GM18508 (cell line): ENCODE results near the gene APPBP2.
"Not testable (repeated sequence)": the region's sequence is repeated elsewhere in the genome, so short reads cannot be mapped to it uniquely, and the experiment has no call there.

Experiments used
- ATAC-seq: cut with Tn5 transposase; IDR thresholded peaks from one replicate; pipeline ENCODE4 v1.9.1; 2021; ENCODE audit warnings: moderate number of reproducible peaks; ENCODE audit not compliant: insufficient read depth, unreplicated experiment

The APPBP2 gene

DNA sequence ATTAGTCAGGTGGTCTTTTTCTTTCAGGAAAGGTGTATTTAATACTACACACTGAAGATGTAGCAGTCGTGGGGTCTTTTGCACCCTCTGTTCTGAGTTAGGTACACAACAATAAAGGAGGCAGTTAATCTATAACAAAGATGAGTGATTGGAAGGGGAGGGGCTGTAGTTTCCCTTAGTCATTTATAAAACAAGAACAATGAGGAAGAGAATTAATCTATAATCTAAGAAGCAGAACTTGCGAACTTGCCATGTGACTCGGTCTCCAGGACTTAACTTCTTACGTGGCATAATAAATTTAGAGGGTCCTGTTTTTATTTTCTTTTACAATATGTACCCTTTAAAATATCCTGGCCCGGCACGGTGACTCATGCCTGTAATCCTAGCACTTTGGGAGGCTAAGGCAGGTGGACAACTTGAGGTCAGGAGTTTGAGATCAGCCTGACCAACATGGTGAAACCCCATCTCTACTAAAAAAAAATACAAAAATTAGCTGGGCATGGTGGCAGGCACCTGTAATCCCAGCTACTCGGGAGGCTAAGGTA is 8.6 kb upstream of the APPBP2 start:
- ATAC-seq, result no peak

DNA sequence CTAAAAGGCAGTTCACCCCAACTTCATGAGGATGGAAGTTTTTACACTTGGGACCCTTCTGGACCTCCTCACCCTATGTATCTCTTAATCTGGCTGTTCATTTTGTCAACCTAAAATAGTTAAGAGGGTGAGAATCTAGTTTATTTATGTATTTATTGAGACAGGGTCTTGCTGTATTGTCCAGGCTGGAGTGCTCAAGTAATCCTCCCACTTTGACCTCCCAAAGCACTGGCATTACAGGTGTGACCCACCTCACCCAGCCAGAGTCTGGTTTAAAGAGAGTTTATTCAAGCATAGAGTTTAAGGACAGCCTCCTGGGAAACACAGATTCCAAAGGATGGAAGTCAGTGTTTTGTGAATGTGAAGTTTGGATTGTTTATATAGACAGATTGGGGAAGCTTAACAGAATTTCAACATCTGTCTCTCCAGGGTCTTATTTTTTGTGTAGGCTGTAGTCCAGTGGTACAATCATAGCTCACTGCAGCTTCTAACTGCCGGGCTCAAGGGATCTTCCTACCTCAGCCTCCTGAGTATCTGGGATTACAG is 8.0 kb upstream of the APPBP2 start:
- ATAC-seq, result no peak

DNA sequence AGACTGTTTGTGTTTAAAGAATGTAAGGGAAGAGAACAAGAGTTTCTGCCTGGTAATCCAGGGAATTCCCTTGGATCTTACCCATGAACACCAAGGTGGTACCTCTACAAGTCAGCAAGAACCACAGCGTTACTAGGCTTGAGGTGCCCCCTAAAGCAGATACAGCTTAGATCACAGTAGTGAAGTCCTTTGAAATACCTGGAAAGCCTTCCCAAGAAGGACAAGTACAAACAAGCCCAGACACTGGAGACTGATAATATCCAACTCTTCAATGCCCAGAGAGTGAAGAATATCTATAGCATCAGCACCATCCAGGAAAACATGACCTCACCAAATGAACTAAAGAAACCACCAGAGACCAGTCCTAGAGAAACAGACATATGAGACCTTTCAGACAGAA is 3.8 kb upstream of the APPBP2 start:
- no peak for ATAC-seq

DNA sequence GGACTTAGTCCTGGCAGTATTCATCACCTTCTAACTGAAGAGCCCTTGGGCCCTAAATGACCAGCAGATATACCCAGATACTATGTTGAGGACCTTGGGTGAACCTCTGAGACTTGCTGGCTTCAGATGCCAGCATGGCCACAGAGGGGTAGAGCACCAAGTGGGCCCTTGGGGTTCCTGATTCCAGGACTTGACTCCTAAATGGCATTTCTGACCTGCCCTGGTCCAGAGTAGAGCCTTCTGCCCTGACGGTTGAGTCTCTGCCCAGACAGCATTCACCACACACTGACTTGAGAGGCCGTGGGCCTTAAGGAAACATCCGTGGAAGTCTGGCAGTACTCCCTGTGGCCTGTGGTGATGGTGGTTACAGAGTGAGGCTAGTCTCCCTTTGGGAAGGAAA is 2.8 kb upstream of the APPBP2 start:
- ATAC-seq, result no peak

DNA sequence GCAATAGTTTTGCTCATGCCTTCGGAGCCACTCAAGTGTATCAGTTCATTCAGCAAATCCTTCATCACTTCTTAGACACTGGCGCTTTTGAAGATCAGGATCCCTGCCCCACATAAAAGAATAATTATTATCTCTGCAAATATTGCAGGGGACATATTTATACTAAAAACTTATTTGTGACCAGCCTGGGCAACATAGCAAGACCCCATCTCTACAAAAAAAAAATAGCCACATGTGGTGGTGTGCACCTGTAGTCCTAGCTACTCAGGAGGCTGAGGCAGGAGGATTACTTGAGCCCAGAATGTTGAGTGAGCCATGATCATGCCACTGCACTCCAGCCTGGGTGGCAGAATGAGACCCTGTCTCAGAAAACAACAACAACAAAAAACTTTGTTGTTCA is 1.7 kb upstream of the APPBP2 start:
- ATAC-seq, result no peak

DNA sequence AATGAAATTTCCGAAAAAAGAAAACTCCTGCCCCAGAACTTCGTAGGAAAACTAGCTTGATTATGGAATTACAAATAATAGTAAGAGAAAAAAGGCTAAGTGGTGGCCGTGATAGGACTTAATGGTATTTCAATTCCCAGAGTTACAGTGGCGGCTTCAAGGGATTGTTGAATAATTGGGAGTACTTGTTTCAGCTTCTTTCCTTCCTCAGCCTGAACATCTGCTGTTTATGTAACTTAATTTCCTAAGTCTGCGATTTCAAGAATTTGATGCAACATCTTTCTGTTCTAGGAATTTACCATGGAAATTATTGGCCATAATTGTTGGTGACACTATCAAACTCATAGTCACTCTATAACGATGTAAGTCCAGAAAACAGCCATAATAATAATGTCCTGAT is 684 bp upstream of the APPBP2 start:
- ATAC-seq, result no peak

DNA sequence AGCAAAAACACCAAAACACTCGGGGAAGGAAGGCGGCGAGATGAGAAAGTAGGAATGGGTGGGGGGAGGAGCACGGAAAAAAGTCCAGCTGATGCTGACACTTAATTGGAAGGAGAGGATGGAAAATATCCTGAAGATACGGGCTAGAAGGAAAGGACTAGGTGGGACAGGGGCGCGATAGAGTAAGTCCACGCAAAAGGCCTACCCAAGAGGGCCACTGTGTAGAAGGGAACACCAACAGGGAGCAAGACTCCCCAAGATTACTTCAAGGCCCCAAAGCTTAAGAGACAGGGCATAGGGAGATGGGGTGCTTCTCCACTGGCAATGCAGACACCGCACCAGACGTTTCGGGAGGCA is 736 bp downstream of the APPBP2 start:
- ATAC-seq, result no peak

DNA sequence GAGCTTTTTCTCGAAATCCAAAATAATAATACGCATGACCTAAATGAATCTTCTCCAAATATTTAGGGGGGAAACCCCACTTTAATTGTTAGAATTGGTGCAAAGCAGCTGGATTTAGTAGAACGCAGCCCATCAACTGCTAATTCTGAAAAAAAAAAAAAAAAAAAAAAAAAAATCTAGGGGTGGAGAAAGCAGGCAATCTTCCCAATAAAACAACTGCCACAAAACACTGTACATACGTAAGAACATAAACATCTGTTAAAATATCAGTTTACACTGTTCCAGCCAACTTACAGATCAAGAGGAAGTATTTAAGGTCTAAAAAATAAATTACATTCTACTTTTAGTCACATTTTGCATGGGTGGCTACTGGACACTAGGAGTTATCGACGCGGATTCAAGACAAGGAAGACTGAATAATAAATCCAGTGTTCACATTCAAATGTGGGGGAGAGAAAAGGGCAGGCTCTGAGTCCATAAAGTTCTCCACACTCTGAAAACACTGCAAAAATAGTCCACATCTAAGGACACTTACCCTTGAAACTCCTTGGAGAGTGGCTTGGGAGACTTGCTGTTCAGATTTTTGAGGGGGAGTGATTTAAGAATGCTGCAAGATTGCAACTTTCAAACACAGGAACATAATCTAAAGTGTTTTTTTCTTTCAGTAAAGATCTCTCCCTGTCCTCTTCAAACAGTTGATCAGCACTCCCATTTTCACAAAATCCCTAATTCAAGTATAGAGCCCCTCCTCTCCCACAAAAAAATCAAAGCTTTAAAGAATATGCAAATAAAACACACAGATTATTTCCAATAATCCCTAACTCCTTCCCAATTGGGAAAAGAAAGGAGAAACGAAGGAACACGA is 1.3 kb downstream of the APPBP2 start:
- ATAC-seq, result no peak

DNA sequence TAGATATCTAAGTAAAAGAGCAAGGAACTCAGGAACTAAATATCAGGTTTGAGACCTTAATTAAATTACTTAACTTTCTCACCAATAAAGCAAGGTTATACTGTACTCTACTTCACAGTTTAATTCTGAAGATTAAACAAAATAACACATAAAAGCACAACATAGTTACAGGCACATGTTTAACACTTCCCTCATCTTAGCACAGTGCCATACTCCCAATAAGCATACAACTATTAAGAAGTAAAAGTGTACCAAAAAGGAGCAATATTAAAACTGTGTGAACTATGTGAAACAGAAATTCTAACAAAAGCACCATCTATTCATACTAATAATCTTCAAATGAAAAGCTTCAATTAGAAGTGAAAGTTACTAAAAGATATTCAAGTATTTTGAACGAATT is 2.2 kb downstream of the APPBP2 start:
- ATAC-seq, result no peak

DNA sequence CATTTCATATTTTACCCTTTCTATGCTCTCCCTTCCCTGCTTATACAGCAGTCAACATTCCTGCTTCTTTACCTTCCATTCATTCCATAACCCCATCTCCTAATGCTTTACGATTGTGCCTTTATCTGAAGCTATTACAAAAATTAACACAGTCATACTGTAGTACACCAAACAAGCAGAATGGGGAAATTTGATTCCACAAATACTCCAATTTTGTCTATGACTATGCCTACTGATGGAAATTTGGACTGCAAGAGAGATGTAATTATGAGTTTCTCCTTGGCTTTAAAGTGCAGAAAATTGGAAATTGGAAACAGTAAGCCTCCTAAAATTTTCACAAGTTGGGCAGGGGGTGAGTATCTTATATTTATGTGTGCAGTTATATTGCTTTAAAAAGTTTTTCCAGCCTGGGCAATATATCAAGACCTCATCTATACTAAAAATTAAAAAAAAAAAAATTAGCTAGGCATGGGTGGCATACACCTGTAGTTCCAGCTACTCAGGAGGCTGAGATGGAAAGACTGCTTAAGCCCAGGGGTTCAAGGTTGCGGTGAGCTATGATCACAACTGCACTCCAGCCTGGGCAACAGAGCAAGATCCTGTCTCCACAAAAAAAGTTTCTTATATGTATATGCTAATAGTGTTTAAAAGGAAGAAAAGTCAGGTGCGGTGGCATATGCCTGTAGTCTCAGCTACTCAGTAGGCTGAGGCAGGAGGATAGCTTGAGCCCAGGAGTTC is 3.0 kb downstream of the APPBP2 start:
- no peak for ATAC-seq

DNA sequence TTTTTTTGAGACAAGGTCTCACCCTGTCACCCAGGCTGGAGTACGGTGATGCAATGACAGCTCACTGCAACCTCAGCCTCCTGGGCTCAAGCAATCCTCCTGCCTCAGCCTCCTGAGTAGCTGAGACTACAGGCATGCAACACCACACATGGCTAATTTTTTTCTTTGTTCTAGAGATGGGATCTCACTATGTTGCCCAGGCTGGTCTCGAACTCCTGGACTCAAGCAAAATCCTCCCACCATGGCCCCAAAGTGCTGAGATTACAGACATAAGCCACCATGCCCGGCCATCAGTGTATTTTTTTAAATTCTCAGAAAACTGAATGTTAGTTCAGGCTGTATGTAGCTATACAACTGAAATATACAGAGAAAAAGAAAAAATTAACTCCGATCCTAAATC is 6.2 kb downstream of the APPBP2 start:
- ATAC-seq, result no peak

DNA sequence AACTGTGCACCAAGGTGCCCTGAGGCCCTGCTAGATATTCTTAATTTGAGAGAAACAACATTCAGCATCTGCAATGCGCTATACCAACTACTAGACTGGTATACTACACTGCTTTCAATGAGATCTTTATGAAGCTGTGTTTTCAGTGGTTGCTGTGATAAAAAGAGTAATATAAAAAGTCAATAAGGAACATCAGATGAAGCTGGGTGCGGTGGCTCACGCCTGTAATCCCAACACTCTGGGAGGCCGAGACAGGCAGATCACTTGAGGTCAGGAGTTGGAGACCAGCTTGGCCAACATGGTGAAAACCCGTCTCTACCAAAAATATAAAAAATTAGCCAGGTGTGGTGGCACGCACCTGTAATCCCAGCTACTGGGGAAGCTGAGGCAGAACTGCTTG is 10.4 kb downstream of the APPBP2 start:
- not testable (repeated sequence) for ATAC-seq

DNA sequence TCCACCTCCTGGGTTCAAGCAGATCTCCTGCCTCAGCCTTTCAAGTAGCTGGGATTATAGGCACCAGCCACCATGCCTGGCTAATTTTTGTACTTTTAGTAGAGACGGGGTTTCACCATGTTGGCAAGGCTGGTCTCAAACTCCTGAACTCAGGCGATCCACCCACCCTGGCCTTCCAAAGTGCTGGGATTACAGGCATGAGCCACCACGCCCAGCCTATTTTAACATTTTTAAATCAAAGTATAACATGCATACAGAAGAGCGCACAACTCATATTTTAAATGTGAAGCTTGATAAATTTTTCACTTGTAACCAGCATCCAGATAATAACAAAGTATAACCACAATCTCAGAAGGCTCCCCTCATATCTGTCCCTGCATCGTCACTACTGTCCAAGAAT is 10.8 kb downstream of the APPBP2 start:
- not testable (repeated sequence) for ATAC-seq

DNA sequence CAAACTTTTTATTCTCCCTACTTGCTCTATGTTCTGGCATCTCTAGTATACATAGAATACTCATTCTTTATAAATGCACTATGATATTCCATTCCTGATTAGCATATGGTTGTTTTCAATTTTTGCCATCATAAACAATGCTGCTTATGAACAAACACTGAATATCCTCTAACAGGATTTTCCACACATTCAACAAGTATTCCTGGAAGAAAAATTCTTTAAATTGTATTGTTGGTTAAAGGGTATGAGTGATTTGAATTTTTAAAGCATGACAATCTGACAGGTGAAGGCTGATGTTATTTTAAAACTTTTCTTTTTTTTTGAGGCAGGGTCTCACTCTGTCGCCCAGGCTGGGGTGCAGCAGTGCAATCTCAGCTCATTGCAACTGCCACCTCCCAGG is 11.5 kb downstream of the APPBP2 start:
- no peak for ATAC-seq

DNA sequence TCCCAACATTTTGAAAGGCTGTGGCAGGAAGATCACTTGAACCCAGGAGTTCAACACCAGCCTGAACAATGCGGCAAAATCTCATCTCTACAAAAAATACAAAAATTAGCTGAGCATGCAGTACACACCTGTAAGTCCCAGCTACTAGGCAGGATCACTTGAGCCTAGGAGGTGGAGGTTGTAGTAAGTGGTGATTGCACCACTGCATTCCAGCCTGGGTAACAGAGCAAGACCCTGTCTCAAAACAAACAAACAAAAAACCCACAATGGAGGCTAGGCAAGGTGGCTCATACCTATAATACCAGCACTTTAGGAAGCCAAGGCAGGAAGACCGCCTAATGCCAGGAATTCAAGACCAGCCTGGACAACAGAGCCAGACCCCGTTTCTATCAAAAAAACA is 12.0 kb downstream of the APPBP2 start:
- ATAC-seq, result no peak

DNA sequence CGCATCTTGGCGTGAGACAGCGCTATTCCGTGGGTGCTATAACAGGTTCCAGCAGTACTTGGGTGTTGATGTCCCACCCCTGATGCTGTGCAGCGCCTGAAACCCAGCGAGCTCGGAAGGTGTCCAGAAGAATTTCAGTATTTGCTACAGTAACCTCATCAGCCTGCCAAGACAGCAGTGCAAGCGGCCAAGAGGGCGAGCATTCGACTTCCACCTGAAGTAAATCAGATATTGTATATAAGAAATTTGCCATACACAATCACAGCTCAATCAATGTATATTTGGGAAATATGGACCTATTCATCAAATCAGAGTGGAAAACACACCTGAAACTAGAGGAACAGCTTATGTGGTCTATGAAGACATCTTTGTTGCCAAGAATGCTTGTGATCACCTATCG is 13.0 kb downstream of the APPBP2 start:
- no peak for ATAC-seq

DNA sequence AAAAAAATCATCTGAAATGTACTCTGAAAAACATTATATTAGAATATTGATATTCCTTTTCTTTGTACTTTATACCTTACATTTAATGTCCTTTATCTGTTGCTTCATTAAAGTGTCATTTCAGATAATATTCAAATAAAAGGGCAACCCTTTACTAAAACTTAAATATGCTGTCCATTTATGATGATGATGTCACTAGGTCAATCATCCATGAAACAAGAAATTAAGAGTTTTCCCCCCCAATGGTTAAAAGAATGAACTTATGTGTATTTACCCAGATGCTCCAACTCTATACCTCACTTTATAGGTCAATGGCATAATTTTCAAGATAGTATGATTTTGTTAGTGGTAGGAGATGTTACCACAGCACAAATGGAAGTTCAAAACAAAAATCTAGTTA is 15.3 kb downstream of the APPBP2 start:
- ATAC-seq, result no peak

DNA sequence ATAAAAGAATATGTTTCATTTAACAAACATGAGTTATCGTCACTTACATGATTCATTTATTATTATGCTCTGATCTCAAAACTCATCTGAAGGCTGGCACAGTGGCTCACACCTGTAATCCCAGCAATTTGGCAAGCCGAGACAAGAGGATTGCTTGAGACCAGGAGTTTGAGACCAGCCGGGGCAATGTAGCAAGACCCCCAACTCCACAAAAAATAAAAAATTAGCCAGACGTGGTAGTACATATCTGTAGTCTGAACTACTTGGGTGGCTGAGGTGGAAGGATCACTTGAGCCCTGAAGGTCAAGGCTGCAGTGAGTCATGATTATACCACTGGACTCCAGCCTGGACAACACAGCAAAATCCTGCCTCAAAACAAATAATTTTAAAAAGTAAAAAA is 16.0 kb downstream of the APPBP2 start:
- ATAC-seq, result no peak

DNA sequence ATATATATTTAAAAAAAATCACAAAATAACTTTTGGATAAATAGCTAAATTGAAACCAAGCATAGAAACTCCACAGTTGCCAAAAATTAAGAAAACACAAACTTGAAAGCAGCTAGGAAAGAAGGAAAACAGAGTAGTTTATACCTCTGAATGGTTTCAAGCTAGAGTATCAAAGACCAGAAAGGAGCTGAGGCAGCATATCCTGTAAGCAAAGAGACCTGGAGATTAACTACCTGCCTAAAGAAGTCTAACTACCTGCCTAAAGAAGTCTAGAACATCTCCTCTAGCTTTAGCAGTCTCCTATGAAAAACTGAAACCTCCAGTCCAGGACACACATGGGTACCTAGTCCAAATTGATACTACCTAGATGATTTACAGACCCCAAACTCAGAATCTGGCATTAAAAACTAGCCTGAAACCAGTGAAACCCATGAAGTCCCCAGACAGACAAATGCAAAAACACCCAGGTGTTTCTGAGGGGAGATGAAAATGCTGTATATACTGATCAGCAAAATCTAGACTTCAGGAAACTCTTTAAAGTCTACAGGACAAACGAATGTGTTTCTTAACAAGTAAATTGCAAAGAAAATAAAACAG is 17.6 kb downstream of the APPBP2 start:
- ATAC-seq, result no peak

DNA sequence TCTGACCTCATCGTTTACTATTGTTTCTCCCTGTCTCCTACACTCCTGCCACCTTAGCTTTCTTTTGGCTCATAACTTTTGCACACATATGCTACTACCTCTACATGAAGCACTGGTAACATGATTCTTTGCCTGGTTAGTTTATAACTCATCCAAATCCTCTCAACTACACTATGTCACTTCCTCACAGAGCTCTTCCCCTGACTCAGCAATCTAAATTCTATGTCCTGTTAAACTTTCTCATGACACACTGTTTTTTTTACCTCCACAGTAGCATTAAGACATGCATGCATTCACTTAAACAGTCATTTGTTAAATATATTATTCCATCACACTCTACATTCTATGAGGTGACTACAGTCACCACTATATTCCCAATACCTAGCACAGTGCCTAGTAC is 19.7 kb downstream of the APPBP2 start:
- no peak for ATAC-seq

DNA sequence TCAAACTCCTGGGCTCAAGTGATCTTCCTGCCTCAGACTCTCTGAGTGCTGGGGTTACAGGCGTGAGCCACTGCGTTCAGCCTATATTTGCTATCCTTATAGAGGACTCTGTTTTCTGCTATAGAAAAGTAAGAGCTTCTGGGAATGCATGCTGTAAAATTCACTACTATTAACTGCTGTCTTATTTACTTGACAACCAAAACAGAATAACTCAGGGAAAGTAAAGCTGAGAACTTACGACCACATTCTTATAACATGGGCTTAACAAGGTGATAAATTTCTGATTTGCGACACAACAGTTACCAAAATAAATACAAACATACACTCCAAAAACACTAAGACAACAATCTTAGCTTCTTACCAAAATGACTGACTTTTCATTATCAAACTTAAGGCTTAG is 23.9 kb downstream of the APPBP2 start:
- no peak for ATAC-seq
